HepG2 (cell line): ENCODE data around the gene MESD. TPM values are rescaled to one million over a fixed set of nuclear protein-coding genes. Genes with fewer than 3 reads are reported as not detected.

Source experiments
- ATF7 ChIP-seq, 2 experiments: fragments of 450-650 bp in 1 of 2; sonication (generic) in 1 of 2; formaldehyde crosslinking in 1 of 2; IDR thresholded peaks; 2 replicates each; pipeline versions ENCODE4 v1.4.0 to v1.6.1; 2016 to 2020; ENCODE audit warnings: antibody characterized with exemption in 1 of 2, mild to moderate bottlenecking in 1 of 2, missing genetic modification reagents in 1 of 2
- HIVEP1 ChIP-seq: sonication (generic); formaldehyde crosslinking; IDR thresholded peaks from 2 replicates; pipeline ENCODE4 v1.4.0; 2020; ENCODE audit warnings: mild to moderate bottlenecking, missing genetic modification reagents
- HNF4A ChIP-seq: sonication (generic); formaldehyde crosslinking; IDR thresholded peaks from 2 replicates; pipeline ENCODE4 v1.4.0; 2020; ENCODE audit warnings: missing genetic modification reagents
- KAT8 ChIP-seq: IDR thresholded peaks from 2 replicates; pipeline ENCODE4 v1.6.1; 2016; ENCODE audit warnings: missing genetic modification reagents, missing compliant biosample characterization
- KMT2A ChIP-seq: sonication (generic); formaldehyde crosslinking; IDR thresholded peaks from 2 replicates; pipeline ENCODE4 v1.4.0; 2020; ENCODE audit warnings: missing genetic modification reagents
- MTF2 ChIP-seq: sonication (generic); formaldehyde crosslinking; IDR thresholded peaks from 2 replicates; pipeline ENCODE4 v1.5.0; 2020; ENCODE audit warnings: missing genetic modification reagents, borderline replicate concordance
- SKI ChIP-seq: fragments of 450-650 bp; IDR thresholded peaks from one replicate; pipeline ENCODE4 v1.6.1; 2018; ENCODE audit warnings: mild to moderate bottlenecking; ENCODE audit not compliant: partially characterized antibody
- XBP1 ChIP-seq: sonication (generic); formaldehyde crosslinking; IDR thresholded peaks from 2 replicates; pipeline ENCODE4 v1.5.0; 2020; ENCODE audit warnings: missing genetic modification reagents
- ZFP1 ChIP-seq: IDR thresholded peaks from 2 replicates; pipeline ENCODE4 v1.6.1; 2016
- polyA plus RNA-seq, 8 experiments: library from polyadenylated mRNA; depleted of rRNA in 3 of 8; stranded (reverse) in 7 of 8; unstranded in 1 of 8; fragments of >200 nt; fragmentation: Illumina TruSeq in 4 of 8; extraction: Trizol in 4 of 8; gene quantifications; 2 replicates each; pipeline versions ENCODE4 v1.2.1 to v1.2.3, GENCODE V29; 2011 to 2016; ENCODE audit warnings: low read depth in 4 of 8, missing spikeins in 1 of 8, mixed read lengths in 1 of 8; ENCODE audit not compliant: insufficient read depth in 1 of 8
- total RNA-seq, 5 experiments: library from RNA; depleted of rRNA; stranded (reverse); fragments of >200 nt; fragmentation: Illumina TruSeq; extraction: Trizol; gene quantifications; 2 replicates each; pipeline ENCODE4 v1.2.3, GENCODE V29; 2016; ENCODE audit warnings: low read depth in 1 of 5
- TF ChIP-seq, protein P1 (sequence below): sonication (generic); formaldehyde crosslinking; IDR thresholded peaks from 2 replicates; pipeline ENCODE4 v1.4.0; 2020; ENCODE audit warnings: missing genetic modification reagents, low read depth, mild to moderate bottlenecking, borderline replicate concordance
- TF ChIP-seq, protein P2 (sequence below): sonication (generic); formaldehyde crosslinking; IDR thresholded peaks from 2 replicates; pipeline ENCODE4 v1.5.1; 2020; ENCODE audit warnings: mild to moderate bottlenecking, missing genetic modification reagents
- TF ChIP-seq, protein P3 (sequence below): sonication (generic); formaldehyde crosslinking; conservative IDR thresholded peaks from 2 replicates; pipeline ENCODE4 v1.5.0; 2020; ENCODE audit warnings: missing genetic modification reagents
- TF ChIP-seq, protein P4 (sequence below): sonication (generic); formaldehyde crosslinking; IDR thresholded peaks from 2 replicates; pipeline ENCODE4 v1.4.0; 2020; ENCODE audit warnings: missing genetic modification reagents, mild to moderate bottlenecking, borderline replicate concordance
- TF ChIP-seq, protein P5 (sequence below), 2 experiments: sonication (generic) in 1 of 2; formaldehyde crosslinking in 1 of 2; IDR thresholded peaks; 2 replicates each; pipeline versions ENCODE4 v1.5.1 to v1.6.1; 2011 to 2020; ENCODE audit warnings: borderline replicate concordance in 1 of 2, low read depth in 1 of 2, low read length in 1 of 2, mild to moderate bottlenecking in 1 of 2, missing genetic modification reagents in 1 of 2, moderate library complexity in 1 of 2

Gene MESD
- total and polyA plus RNA-seq, 2 of the 13 experiments (the other 11 are each of a cell fraction or from before 2014, with no cell fraction given): 18.0 to 46.2 TPM

DNA sequence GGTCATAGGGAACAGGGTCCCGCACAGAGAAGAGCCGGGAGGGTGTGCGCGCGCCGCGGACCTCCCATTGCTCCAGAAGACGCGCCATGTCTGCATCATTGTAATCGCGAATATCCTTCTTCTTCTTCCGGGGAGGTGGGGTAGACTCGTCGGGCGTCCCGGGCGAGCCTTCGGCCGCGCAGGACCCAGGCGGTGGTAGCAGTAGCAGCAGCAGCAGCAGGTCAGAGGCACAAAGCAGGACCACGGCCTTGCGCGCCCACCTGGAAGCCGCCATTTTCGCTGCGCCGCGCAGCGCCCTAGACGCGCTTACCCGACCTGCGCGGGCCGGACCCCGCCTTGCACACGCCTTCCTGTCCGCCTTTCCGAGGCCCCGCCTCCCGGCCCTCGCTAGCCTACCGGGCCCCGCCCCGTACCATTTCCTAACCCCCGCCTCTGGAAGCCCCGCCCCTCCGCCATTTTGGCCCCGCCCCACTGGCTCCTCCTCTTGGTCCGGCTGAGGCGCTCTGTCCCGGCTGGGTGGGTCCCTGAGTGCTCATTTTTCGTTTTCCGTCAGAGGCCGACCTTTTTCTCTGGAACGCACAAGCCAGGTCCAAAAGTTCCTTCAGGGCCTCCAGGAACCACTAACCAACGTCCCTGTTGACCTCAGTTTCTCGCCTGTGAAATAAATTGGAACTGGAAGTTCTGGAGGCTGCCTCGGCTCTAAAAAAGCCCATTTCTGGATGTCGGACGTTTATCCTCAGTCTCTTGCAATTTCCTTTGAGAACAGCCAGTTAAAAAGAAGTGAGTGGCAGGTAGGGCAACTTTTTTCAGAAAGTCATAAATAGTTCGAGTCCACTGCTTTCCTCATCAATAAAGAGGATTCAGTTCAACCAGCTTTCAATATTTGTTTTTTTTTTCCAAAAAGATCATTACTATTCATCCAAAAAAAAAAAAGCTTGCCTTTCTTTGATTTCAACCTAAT lies at the start of gene MESD (continued):
- TF ChIP-seq MTF2 (CRISPR knock-in tag) (no peak), SKI (peak; percentile 42), KAT8 (peak; percentile 77; the same call in 1 of the 2 replicates), HIVEP1 (CRISPR knock-in tag) (peak; percentile 43; the same call in 1 of the 2 replicates), XBP1 (CRISPR knock-in tag) (no peak; the same call in none of the 2 replicates), HNF4A (CRISPR knock-in tag) (peak; percentile 28; the same call in 1 of the 2 replicates), KMT2A (CRISPR knock-in tag) (peak; percentile 91), ATF7 (IDR thresholded peaks at IDR 0.05) (no peak), ATF7 (CRISPR knock-in tag; IDR thresholded peaks at IDR 0.05) (no peak), ZFP1 (CRISPR knock-in tag) (no peak)
- TF ChIP-seq, protein P1, sequence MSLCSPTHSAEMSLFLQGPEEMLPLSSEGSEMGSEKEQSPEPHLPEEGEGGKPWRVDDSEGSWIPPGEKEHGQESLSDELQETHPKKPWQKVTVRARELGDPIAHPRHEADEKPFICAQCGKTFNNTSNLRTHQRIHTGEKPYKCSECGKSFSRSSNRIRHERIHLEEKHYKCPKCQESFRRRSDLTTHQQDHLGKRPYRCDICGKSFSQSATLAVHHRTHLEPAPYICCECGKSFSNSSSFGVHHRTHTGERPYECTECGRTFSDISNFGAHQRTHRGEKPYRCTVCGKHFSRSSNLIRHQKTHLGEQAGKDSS (CRISPR knock-in tag): peak; percentile 76; the same call in 1 of the 2 replicates
- TF ChIP-seq, protein P2, sequence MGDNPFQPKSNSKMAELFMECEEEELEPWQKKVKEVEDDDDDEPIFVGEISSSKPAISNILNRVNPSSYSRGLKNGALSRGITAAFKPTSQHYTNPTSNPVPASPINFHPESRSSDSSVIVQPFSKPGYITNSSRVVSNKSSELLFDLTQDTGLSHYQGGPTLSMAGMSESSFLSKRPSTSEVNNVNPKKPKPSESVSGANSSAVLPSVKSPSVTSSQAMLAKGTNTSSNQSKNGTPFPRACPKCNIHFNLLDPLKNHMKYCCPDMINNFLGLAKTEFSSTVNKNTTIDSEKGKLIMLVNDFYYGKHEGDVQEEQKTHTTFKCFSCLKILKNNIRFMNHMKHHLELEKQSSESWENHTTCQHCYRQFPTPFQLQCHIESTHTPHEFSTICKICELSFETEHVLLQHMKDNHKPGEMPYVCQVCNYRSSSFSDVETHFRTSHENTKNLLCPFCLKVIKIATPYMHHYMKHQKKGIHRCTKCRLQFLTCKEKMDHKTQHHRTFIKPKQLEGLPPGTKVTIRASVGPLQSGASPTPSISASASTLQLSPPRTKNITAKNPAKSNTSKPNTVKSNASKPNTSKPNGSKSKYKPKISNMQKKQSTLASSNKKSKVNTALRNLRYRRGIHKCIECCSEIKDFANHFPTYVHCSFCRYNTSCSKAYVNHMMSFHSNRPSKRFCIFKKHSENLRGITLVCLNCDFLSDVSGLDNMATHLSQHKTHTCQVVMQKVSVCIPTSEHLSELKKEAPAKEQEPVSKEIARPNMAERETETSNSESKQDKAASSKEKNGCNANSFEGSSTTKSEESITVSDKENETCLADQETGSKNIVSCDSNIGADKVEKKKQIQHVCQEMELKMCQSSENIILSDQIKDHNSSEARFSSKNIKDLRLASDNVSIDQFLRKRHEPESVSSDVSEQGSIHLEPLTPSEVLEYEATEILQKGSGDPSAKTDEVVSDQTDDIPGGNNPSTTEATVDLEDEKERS (CRISPR knock-in tag): peak; percentile 61; the same call in 1 of the 2 replicates
- TF ChIP-seq, protein P3, sequence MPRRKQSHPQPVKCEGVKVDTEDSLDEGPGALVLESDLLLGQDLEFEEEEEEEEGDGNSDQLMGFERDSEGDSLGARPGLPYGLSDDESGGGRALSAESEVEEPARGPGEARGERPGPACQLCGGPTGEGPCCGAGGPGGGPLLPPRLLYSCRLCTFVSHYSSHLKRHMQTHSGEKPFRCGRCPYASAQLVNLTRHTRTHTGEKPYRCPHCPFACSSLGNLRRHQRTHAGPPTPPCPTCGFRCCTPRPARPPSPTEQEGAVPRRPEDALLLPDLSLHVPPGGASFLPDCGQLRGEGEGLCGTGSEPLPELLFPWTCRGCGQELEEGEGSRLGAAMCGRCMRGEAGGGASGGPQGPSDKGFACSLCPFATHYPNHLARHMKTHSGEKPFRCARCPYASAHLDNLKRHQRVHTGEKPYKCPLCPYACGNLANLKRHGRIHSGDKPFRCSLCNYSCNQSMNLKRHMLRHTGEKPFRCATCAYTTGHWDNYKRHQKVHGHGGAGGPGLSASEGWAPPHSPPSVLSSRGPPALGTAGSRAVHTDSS (CRISPR knock-in tag): no peak
- TF ChIP-seq, protein P4, sequence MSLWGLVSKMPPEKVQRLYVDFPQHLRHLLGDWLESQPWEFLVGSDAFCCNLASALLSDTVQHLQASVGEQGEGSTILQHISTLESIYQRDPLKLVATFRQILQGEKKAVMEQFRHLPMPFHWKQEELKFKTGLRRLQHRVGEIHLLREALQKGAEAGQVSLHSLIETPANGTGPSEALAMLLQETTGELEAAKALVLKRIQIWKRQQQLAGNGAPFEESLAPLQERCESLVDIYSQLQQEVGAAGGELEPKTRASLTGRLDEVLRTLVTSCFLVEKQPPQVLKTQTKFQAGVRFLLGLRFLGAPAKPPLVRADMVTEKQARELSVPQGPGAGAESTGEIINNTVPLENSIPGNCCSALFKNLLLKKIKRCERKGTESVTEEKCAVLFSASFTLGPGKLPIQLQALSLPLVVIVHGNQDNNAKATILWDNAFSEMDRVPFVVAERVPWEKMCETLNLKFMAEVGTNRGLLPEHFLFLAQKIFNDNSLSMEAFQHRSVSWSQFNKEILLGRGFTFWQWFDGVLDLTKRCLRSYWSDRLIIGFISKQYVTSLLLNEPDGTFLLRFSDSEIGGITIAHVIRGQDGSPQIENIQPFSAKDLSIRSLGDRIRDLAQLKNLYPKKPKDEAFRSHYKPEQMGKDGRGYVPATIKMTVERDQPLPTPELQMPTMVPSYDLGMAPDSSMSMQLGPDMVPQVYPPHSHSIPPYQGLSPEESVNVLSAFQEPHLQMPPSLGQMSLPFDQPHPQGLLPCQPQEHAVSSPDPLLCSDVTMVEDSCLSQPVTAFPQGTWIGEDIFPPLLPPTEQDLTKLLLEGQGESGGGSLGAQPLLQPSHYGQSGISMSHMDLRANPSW (CRISPR knock-in tag): 0 out of 2 replicates have a peak, but pooled peaks have one; percentile 12
- TF ChIP-seq, protein P5, sequence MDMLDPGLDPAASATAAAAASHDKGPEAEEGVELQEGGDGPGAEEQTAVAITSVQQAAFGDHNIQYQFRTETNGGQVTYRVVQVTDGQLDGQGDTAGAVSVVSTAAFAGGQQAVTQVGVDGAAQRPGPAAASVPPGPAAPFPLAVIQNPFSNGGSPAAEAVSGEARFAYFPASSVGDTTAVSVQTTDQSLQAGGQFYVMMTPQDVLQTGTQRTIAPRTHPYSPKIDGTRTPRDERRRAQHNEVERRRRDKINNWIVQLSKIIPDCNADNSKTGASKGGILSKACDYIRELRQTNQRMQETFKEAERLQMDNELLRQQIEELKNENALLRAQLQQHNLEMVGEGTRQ (IDR thresholded peaks at IDR 0.05; ENCODE audit: low read depth, low read length): no peak
- TF ChIP-seq, protein P5 (CRISPR knock-in tag; IDR thresholded peaks at IDR 0.05; ENCODE audit: borderline replicate concordance): no peak
